Right kidney (tissue), 1 donor: Measurements from ENCODE around the gene NUMA1.
A peak's percentile ranks its signal among the peaks of the same experiment; 100 is the strongest.

Experiments used
- DNase-seq: peaks from one replicate; pipeline ENCODE4 v3.0.0-alpha.2; 2016

The NUMA1 gene

DNA sequence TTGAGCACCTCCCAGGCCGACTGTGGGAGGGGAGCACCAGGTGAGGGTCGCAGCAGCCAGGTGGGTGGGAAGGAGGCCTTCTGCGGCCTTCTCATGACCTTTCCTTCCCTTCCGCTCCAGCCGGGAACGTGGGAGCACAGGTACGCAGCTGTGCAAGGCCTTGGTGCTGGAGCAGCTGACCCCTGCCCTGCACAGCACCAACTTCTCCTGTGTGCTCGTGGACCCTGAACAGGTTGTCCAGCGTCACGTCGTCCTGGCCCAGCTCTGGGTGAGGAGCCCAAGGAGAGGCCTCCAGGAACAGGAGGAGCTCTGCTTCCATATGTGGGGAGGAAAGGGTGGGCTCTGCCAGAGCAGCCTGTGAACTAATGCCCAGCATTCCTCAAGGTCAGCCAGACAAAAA, 79.1 kb downstream of the NUMA1 start:
- no peak for DNase-seq

DNA sequence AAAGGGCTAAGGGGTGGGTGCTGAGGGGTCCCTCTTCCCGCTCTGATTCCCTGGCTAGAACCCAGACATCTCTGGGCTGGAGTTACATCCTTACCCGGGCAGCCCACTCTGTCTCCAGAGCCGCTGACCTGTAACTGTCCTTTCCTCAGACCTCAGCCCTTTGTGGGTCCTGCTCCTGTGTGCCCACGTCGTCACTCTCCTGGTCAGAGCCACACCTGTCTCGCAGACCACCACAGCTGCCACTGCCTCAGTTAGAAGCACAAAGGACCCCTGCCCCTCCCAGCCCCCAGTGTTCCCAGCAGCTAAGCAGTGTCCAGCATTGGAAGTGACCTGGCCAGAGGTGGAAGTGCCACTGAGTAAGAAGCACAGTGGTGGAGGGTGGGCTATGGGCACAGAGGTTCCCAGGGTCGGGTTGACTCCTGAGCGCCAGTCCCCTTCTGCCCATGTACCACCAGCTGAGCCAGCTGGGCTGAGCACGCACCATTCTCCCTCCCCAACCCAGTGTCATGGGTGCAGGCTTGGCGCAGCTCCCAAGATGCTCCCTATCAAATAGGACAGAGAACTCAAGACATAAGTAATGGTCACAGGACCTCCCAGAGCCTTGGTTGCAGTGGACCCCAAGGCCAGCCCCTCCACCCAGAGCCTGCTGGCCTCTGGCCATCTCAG, 80.0 kb downstream of the NUMA1 start:
- DNase-seq: no peak

DNA sequence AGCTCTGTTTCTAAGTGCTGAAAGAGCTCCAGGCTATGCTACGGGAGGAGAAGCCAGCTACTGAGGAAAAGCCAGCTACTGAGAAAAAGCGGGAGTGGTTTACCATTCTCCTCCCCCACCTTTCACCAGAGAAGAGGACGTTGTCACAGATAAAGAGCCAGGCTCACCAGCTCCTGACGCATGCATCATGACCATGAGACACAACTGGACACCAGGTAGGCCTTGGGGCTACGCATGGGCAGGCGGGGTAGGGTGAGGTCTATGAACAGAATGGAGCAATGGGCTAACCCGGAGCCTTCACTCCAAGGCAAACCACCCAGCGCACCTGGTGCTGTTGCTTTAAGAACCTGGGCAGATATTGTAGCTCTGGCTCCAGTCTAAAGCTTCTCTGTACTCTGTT, 80.5 kb downstream of the NUMA1 start:
- no peak for DNase-seq

DNA sequence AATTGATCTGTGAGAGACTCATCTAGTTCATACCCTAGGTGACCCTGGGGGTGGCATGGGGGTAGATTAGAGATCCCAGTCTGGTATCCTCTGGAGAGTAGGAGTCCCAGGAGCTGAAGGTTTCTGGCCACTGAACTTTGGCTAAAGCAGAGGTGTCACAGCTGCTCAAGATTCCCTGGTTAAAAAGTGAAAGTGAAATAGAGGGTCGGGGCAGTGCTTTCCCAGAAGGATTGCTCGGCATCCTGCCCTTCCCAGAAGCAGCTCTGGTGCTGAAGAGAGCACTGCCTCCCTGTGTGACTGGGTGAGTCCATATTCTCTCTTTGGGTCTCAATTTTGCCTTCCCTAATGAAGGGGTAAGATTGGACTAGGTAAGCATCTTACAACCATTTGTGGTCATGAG, 81.0 kb downstream of the NUMA1 start:
- no peak for DNase-seq

DNA sequence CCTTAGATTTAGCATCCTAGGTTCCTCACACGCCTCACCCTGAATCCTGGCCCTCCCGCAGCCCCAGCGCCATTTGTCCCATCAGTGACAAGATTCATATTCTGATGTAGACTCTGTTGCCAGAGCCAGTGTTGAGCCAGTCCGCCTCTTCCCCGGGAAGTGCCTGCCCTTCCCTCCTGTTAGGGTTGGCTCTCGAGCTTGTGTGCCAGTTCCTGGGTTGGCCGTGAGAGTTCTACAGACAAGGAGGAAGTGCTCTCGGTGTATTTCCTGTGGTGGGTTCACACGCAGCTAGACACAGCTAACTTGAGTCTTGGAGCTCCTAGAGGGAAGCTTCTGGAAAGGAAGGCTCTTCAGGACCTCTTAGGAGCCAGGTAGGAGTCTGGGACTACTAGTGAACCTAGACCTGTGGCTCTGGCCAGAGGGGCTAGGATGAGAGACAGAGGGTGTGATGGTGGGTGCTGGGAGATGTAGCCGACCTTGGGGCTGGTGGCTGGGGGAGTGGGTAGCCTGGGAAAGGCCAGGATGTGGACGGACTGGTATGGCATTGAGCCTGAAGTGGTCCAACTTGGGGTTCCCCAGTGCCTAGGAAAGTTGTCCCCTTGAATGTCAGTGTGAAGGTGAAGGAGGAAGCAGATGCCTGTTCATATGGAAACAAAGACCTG, 81.6 kb downstream of the NUMA1 start, which contains the start of gene IL18BP:
Gene IL18BP, plus strand, starts transcription at position 261 of the 662 bp plus-strand sequence. CDS start 1,076 bp downstream, outside the sequence.
- DNase-seq: no peak

DNA sequence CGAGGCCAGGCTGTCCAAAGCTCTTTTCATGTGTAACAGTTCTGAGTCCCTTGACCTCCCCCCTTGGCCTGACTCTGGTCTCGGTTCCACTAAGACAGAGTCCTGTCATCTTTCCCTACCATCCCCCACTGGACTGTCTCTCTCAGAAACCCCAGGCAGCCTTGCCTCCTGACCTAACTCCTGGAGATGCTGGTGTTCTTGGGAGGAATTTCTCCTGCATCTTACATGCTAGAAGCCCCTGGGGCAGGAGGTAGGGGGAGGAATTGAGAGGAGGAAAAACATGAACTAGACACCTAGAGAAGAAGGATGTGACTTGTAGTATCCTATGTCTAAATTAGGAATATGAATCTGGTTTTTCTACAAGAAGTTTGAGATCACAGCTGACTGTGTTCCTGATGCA, 82.3 kb downstream of the NUMA1 start:
- DNase-seq: no peak

DNA sequence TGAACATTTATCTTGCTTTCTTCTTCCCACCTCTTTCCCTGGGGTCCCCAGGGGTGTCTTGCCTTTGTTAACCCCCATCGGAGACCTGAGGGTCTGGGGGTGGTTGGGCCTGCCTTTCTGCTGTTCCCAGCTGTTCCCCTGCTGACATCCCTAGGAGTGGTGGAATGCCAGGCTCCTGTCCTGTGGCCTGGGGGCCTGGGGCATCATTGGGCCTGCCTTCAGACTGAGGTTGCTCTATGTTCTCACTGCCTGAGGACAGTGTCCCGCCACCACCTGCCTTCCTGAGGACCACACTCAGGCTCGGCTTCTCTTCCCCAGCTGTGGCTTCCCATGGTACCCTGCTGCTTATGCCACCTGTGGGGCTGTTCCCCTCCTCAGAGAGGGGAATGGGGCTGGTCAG, 82.7 kb downstream of the NUMA1 start:
- DNase-seq: no peak

DNA sequence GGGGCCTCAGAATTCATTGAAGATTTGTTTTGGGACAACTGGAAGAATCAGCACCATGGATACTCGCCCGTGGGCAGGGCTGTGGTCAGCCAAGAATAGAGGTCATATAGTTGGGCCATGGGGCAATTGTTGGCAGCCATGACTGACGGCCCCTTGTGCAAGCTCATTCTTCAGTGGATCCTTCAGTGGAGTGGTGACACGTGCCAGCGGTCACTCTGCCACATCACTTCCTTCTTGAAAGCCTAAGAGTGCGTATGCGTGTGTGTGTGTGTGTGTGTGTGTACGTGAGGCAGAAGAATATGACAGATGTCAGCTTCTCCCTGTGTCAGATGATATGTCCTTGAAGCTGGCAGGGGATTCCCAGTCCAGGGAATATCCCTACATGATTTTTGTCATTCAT, 83.4 kb downstream of the NUMA1 start:
- no peak for DNase-seq

DNA sequence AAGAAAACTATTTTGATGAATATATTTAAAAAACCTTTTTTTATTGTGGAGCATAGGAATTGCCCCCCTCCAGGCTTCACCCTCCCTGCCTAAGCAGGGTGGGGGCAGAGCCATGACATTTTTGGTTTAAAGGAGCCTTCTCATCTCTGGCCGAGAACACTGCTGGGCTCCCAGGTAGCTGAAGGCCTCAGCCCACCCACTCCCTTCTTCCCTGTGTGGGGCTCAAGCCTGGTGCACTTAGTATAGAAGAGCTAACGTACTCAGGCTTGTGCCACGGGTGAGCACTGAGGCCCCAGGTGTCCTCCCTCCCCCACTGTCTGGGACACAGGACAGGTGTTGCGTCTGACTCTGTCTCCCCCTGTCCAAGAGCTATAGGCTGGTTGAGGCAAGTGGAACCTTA, 83.8 kb downstream of the NUMA1 start:
- DNase-seq: no peak

DNA sequence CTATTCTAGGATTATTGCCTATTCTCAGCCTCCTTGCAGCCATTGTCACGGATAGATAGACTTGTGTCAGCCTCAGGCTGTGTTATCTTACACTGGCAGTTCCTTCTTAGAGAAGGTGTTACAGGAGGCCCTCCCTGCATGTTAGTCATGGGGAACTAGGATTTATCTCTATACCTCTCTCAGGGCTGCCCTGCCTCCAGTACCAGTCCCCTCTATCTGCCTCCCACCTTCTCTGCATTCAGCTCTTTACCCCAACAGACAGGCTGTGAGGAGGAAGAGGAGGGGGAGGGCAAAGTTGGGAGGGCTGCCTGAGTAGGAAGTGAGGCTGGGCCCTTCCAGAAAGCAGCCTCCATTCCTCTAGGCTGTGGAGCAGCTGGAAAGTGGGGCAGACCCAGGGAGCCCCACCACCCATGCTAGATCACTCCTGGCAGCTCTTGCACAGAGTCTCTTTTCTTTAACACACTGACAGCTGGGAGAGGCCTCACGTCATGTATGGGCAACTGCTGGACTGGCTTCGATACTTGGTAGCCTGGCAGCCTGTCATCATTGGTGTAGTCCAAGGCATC, 84.5 kb downstream of the NUMA1 start:
- no peak for DNase-seq

DNA sequence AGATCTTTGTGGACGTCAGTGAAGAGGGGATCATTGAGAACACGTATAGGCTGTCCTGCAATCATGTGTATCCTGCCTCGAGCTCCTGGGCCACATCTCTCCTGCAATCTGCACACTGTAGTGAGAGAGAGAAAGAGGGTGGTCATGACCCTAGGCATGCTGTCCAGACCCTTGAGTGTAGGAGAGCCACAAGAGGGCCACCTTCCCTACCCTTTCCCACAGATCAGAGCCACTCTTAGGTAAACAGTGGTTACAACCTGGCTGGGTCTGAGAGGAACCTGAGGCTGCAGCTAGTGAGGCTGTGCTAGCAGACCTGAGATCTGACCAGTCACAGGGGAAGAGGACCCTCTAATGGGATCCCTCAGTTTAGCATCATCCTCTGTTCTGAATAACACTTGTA, 85.6 kb downstream of the NUMA1 start:
- no peak for DNase-seq

DNA sequence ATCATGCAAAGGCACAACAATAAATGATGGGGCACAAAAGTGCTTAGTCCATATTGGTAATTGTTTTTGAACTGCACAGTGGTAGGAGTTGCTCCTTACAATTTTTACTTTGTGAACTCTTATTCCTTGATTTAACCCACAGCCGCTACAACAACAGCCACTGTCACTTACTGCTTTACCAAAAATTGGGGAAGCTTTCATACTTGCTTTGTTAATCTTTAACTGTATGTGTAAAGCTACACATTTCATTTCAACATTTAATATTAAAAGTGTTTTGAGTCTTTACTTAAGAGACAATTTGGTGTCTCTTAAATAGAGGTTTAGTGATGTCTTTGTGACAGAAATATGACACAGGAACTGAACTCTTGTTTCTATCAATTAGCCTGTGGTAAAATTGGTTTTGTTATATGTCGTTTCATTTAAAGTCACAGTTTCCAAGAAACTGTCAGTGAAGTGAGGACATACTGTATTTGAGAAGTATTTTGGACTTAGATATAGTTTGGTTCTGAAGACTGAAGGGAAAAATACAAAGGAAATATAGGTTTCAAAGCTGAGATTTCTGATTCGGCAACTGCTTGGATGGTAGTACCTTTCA, 88.1 kb downstream of the NUMA1 start:
- DNase-seq: no peak

DNA sequence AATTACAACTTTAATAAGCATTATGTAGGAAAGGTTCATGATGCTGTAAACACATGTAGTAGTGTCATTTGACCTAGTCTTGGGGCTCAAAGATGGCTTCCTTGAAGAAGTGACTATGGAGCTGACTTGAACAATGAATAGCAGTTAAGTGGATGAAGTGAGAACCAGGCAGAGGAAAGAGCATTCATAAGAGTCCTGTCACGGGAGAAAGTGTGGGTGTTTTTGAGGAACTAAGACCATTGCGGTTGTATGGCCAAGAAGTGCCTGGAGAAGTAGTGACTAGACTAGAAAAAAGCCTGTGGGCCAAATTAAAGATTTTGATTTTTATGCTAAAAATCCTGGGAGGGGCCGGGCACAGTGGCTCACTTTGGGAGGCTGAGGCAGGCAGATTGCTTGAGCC, 88.8 kb downstream of the NUMA1 start:
- no peak for DNase-seq

DNA sequence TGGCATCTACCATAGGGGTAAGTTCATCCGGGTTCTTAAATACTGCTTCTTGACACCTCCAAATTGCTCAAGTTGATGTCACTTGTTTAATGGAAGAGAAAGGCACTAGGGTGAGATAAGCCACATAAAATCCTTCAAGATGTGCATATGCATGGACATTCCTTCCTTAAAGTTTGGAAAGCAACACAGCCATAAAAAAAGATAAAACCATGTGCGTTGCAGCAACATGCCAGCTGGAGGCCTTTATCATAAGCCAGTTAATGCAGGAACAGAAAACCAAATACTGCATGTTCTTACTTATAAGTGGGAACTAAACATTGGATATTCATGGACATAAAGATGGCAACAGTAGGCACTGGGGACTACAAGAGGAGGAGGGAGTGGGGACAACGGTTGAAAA, 89.6 kb downstream of the NUMA1 start:
- no peak for DNase-seq

DNA sequence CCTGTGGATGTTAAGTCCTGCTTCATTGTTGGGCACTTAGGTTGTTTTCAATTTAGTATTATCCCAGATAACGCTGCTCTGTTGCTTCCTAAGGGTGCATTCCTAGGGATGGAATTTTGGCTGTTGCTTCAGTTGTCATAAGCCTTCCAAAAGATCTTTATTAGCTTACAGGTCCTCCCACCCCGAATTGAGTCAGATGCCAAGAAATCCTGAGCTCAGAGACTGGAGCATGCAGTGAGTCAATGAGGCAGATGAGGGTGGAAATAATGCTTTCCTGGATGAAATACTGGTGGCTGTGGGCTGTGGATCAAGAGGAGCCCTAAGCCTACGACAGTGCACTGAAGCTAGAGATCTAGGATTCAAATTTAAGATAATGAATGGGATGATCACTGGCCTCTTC, 92.3 kb downstream of the NUMA1 start:
- DNase-seq: no peak

DNA sequence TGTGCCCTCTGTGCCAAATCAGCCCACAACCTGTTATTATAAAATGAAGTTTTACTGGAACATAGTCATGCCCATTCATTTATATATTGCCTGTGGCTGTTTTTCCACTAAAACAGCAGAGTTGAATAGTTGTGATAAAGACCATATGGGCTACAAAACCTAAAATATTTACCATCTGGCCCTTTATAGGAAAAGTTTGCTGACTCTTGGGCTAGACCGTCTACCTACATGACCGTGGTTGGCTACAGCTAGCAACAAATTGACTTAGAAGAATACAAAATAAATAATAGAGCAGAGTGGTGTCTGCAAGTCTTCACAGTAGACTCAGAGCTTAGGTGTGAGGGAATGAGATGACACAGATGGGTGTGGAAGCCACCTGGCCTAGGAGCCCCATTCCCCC, 92.8 kb downstream of the NUMA1 start:
- DNase-seq: no peak

DNA sequence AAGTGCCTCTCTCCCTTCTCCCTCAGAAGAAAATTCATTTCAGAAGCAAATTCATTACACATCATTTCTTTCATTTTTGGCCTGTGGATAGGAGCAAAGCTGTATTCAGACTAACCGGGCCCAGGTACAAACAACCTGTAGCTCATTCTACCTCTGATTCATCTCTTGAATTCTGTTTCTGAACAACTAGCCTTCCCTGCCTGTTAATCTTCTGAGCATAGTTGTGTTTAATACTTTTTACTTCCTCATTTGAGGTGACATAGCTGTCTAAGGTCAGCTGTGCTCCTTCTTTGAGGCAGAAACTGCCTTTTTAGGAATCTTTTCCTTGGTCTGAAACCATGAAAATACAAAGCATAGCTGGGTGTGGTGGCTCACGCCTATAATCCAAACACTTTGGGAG, 94.2 kb downstream of the NUMA1 start:
- no peak for DNase-seq

DNA sequence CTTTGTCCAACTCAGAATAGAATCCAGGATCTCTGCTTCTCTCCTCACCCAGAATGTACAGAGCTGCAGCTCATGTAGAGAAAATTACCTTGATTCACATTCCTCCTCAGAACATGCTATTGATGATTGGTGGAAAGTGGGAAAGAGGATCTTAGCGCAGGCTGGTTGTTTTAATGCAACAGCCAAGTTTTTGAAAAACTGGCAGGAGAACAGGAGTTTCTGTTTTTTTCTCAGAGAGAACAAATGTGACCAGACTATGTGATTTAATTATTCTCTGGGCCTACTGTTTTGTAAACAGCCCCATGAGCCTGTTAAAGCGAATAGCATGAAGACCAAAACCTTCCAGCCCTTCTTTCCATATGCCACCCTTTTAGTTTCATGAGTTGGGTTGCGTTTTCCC, 100.7 kb downstream of the NUMA1 start:
- no peak for DNase-seq

DNA sequence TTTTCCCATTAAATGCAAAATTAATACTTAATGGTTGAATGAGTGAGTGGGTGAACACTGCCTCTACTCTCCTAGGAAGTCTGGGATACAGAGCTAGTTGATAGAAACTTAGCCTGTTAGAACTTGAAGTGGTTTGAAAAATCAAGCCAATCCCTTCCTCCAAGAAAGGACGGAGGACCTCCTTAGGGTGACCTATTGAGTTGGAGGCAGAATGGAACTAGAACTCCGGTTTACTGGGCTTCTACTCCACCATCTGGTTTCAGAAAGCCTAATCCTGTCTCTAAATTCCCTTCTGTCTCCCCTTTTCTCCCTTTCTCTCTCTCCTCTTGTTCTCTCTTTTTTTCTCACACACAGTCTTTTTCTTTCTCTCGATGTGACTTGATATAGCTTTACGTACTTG, 101.2 kb downstream of the NUMA1 start:
- no peak for DNase-seq

DNA sequence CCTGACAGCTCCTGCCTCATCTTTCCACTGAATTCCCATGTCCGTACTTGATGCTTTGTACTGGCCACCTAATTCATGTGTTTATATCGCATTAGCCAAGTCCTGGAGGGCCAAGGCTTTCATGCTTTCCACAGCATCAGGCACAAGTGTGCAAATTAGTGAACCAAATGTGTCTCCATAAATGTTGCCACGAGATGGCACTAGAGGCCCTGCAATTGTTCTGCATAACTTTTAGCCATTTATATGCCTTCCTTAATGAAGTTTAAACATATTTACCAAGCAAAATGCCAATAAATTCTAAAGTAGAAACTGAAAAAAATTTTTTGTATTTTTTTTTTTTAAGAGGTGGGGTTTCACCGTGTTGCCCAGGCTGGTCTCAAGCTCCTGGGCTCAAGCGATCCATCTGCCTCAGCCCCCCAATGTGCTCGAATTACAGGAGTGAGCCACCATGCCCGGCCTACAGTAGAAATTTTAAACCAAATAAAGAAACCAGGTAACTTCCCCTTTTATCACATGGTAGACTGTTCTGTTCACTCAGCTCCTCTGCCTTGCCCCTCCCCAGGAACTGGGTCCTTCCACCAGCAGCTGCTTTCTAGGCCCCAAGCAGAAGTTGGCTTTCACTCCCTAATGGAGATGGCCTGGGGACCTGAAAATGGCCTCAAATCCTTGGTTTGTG, 102.5 kb downstream of the NUMA1 start:
- peak; percentile 25 for DNase-seq

DNA sequence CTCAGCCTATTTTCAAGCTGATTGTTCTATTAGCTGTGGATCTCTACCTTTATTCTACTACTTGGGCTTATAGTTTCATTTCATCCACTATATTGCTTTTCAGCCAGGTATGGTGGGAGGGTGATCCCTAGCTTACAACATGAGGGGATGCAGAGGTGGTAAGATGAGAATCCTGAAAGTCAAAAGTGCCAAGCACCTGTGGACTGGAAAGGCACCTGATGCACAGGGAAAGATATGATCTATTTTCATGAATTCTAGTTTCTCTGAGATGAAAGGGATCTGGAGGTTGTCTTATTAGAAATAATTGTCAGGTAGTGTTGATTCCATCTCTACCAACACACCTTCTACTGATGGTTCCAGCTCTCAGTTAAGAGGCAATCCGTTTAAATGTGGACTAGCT, 103.3 kb downstream of the NUMA1 start:
- DNase-seq: no peak

DNA sequence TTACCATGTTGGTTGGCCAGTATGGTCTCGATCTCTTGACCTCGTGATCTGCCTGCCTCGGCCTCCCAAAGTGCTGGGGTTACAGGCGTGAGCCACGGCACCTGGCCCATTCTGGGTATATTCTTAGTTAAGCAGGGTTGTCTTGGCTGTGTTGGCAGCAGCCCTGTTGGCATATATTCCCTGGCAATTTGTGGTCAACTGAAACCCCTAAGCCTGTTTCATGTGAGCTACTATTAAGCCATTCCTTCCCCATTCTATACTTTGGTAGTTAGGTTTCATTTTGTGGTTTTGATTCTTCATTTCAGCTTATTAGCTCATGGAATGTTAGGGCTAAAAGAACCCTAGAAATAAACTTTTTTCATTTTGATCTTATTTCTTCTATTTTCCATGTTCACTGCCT, 103.8 kb downstream of the NUMA1 start:
- no peak for DNase-seq

DNA sequence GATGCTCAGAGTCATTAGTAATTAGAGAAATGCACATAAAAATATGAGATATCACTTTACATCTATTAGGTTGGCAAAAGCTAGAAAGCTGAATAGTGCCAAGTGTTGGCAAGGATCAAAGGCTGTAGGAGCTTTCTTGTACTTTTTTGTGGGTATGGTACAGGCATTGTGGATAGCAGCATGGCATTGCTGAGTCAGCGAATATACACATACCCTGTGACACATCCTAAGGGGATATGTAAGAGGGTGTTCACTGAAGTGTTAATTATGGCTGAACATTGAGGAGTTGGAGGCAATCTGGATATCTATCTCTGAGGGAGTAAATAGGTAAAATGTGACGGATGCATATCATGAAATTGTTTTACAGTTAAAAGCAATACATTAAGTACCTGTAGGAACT, 108.7 kb downstream of the NUMA1 start:
- DNase-seq: no peak
